Panc1 (cell line): ENCODE results near the gene SHF. TPM values are rescaled to one million over a fixed set of nuclear protein-coding genes. Genes with fewer than 3 reads are reported as not detected.

Experiments
- ATAC-seq: fragments of 200-7000 bp; cut with Tn5 transposase; 2 replicates; pipeline ENCODE4 v1.9.1; 2020; ENCODE audit warnings: mild to moderate bottlenecking, moderate library complexity
- BruUV-seq: library from RNA; stranded (reverse); fragments of 400-500 nt; replicated peaks from 2 replicates; lab custom pipeline; 2021; lab: Mats Ljungman, UMichigan
- CTCF ChIA-PET: fragments of 300-600 bp; sonication (Branson Sonifier 250); formaldehyde crosslinking; loops from one replicate; lab custom pipeline; 2022; ENCODE audit warnings: antibody characterized with exemption; lab: Charles Lee
- POLR2A ChIA-PET: fragments of 300-600 bp; sonication (Branson Sonifier 250); formaldehyde crosslinking; loops from one replicate; lab custom pipeline; 2022; ENCODE audit warnings: antibody characterized with exemption; lab: Charles Lee
- DNase-seq: peaks from one replicate; pipeline ENCODE4 v3.0.0-alpha.2; 2010; ENCODE audit warnings: low read depth, low spot score
- H3K27ac ChIP-seq: 2 replicates; pipeline ENCODE4 v1.5.1; 2011; ENCODE audit warnings: mild to moderate bottlenecking, low read length, inconsistent platforms
- H3K27me3 ChIP-seq: fragments of 200-500 bp; sonication (Bioruptor generic); 2 replicates; pipeline ENCODE4 v1.6.0; 2014; ENCODE audit warnings: low read length, inconsistent platforms; ENCODE audit not compliant: control insufficient read depth, insufficient read depth
- H3K36me3 ChIP-seq: fragments of 200-500 bp; sonication (Bioruptor generic); 2 replicates; pipeline ENCODE4 v1.5.1; 2014; ENCODE audit warnings: inconsistent platforms, mild to moderate bottlenecking, low read length, moderate library complexity; ENCODE audit not compliant: control insufficient read depth, insufficient read depth
- H3K4me1 ChIP-seq: 2 replicates; pipeline ENCODE4 v1.5.1; 2011; ENCODE audit warnings: inconsistent platforms, mild to moderate bottlenecking, low read length, moderate library complexity; ENCODE audit not compliant: control insufficient read depth, insufficient read depth
- H3K4me3 ChIP-seq, 2 experiments: 2 replicates each; pipeline ENCODE4 v1.5.1; 2011 to 2012; ENCODE audit warnings: low read depth in 2 of 2, low read length in 2 of 2, mild to moderate bottlenecking in 2 of 2, inconsistent platforms in 1 of 2, moderate library complexity in 1 of 2
- H3K9me3 ChIP-seq: fragments of 200-500 bp; sonication (Bioruptor generic); 2 replicates; pipeline ENCODE4 v1.5.1; 2014; ENCODE audit warnings: low read depth, mild to moderate bottlenecking, inconsistent platforms, low read length, moderate library complexity; ENCODE audit not compliant: control insufficient read depth, insufficient read depth
- POLR2AphosphoS5 ChIP-seq: IDR thresholded peaks from 2 replicates; pipeline ENCODE4 v1.6.1; 2012; ENCODE audit warnings: mild to moderate bottlenecking, low read depth, low read length, moderate library complexity
- SIN3A ChIP-seq: IDR thresholded peaks from 2 replicates; pipeline ENCODE4 v1.6.1; 2012; ENCODE audit warnings: low read depth, mild to moderate bottlenecking, low read length, moderate library complexity, borderline replicate concordance; ENCODE audit not compliant: insufficient read depth
- TCF7L2 ChIP-seq: IDR thresholded peaks from 2 replicates; pipeline ENCODE4 v1.6.1; 2011; ENCODE audit warnings: mild to moderate bottlenecking, low read depth, low read length, inconsistent platforms
- in situ Hi-C: cut with HindIII; loops from 2 replicates; pipeline ENCODE4 v1.10.0; 2016; ENCODE audit warnings: low sequenced_read_pairs, low pct_unique_long_range_greater_than_20kb
- intact Hi-C: fragments of 100-400 bp; cut with micrococcal nuclease; formaldehyde crosslinking; loops from one replicate; pipeline ENCODE4 v1.10.0; 2022; ENCODE audit not compliant: unreplicated experiment
- total RNA-seq: library from RNA; stranded (reverse); gene quantifications from one replicate; pipeline ENCODE4 v1.2.1, GENCODE V29; 2021; ENCODE audit not compliant: unreplicated experiment
- TF ChIP-seq, protein P1 (sequence below): fragments of 450-650 bp; IDR thresholded peaks from 2 replicates; pipeline ENCODE4 v1.5.1; 2017; ENCODE audit warnings: mild to moderate bottlenecking
- TF ChIP-seq, protein P2 (sequence below), 2 experiments: IDR thresholded peaks; 2 replicates each; pipeline ENCODE4 v1.6.1; 2011 to 2012; ENCODE audit warnings: low read depth in 2 of 2, control low read depth in 1 of 2, low read length in 1 of 2, mild to moderate bottlenecking in 1 of 2, moderate library complexity in 1 of 2; ENCODE audit not compliant: insufficient read depth in 1 of 2

SHF gene
- total RNA-seq, 1 experiment from 2014 or later = 3.0 TPM

DNA sequence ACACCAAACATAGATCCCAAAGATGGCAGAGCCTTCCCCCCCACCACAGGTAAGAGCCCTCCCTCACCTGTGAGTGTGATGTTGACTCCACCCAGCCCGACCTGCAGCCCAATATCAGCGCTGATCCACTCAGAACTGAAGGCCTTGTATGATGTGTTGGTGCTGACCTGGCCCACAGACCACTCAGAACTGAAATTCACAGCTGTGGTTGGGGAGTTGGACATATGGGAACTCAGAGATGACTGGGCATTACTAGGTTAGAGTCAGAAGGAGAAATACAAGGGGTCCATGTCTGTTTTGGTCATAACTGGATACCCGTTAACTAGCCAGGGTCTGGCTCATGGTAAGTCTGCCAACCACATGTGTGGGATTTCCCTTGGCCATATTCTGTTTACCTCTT is 66.7 kb downstream of the SHF start:
- Histone ChIP-seq H3K36me3 (no peaks in the 10 kb centered on the region), H3K4me3 (no peak overlapping the region), H3K27me3 (peaks cover 3% of the 10 kb centered on the region), H3K9me3 (no peaks in the 10 kb centered on the region), H3K4me1 (no peaks in the 10 kb centered on the region), H3K27ac (no peak overlapping the region)
- in situ Hi-C loops (no loop called here), intact Hi-C loops (no loop called here)
- no peak for DNase-seq
- ATAC-seq = no peak
- TF ChIP-seq, protein P1, sequence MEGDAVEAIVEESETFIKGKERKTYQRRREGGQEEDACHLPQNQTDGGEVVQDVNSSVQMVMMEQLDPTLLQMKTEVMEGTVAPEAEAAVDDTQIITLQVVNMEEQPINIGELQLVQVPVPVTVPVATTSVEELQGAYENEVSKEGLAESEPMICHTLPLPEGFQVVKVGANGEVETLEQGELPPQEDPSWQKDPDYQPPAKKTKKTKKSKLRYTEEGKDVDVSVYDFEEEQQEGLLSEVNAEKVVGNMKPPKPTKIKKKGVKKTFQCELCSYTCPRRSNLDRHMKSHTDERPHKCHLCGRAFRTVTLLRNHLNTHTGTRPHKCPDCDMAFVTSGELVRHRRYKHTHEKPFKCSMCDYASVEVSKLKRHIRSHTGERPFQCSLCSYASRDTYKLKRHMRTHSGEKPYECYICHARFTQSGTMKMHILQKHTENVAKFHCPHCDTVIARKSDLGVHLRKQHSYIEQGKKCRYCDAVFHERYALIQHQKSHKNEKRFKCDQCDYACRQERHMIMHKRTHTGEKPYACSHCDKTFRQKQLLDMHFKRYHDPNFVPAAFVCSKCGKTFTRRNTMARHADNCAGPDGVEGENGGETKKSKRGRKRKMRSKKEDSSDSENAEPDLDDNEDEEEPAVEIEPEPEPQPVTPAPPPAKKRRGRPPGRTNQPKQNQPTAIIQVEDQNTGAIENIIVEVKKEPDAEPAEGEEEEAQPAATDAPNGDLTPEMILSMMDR = no peak
- no peak for TF ChIP-seq TCF7L2
- no peak for TF ChIP-seq POLR2AphosphoS5
- TF ChIP-seq, protein P2, sequence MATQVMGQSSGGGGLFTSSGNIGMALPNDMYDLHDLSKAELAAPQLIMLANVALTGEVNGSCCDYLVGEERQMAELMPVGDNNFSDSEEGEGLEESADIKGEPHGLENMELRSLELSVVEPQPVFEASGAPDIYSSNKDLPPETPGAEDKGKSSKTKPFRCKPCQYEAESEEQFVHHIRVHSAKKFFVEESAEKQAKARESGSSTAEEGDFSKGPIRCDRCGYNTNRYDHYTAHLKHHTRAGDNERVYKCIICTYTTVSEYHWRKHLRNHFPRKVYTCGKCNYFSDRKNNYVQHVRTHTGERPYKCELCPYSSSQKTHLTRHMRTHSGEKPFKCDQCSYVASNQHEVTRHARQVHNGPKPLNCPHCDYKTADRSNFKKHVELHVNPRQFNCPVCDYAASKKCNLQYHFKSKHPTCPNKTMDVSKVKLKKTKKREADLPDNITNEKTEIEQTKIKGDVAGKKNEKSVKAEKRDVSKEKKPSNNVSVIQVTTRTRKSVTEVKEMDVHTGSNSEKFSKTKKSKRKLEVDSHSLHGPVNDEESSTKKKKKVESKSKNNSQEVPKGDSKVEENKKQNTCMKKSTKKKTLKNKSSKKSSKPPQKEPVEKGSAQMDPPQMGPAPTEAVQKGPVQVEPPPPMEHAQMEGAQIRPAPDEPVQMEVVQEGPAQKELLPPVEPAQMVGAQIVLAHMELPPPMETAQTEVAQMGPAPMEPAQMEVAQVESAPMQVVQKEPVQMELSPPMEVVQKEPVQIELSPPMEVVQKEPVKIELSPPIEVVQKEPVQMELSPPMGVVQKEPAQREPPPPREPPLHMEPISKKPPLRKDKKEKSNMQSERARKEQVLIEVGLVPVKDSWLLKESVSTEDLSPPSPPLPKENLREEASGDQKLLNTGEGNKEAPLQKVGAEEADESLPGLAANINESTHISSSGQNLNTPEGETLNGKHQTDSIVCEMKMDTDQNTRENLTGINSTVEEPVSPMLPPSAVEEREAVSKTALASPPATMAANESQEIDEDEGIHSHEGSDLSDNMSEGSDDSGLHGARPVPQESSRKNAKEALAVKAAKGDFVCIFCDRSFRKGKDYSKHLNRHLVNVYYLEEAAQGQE (IDR thresholded peaks at IDR 0.05; ENCODE audit: insufficient read depth in 1 of 2, low read depth in 2 of 2, low read length in 1 of 2) = no peak
- no peak for TF ChIP-seq SIN3A
- CTCF ChIA-PET = interaction anchor here (0.6 kb wide), 1 partner anchor 15 kb away, joined by 5 read pairs; no protein-coding TSS in a partner anchor
- no TSS peak for BruUV-seq
- POLR2A ChIA-PET = no interaction called here

- H3K27ac ChIP-seq = no peak overlapping the region
- DNase-seq (no peak), ATAC-seq (no peak)
- CTCF ChIA-PET = interaction anchor here (0.6 kb wide), 1 partner anchor 16 kb away, joined by 5 read pairs; no protein-coding TSS in a partner anchor
- in situ Hi-C loops = no loop called here
- peaks cover 4% of the 10 kb centered on the region for H3K27me3 ChIP-seq
- no peaks in the 10 kb centered on the region for H3K9me3 ChIP-seq
- no peaks in the 10 kb centered on the region for H3K36me3 ChIP-seq
- H3K4me3 ChIP-seq = no peak overlapping the region
- H3K4me1 ChIP-seq = no peaks in the 10 kb centered on the region
- intact Hi-C loops = no loop called here
- POLR2A ChIA-PET = no interaction called here
- TF ChIP-seq SIN3A (no peak), TCF7L2 (no peak), POLR2AphosphoS5 (no peak)
- TF ChIP-seq, protein P2 (IDR thresholded peaks at IDR 0.05; ENCODE audit: insufficient read depth in 1 of 2, low read depth in 2 of 2, low read length in 1 of 2) = no peak
- TF ChIP-seq, protein P1 = no peak
- BruUV-seq = no TSS peak
Observed at GRCh38 chr15:45120081-45120972, 67.4 kb downstream of the SHF start.
